T-cell (primary cell): Measurements from ENCODE around the gene BPHL. TPM values are rescaled to one million over a fixed set of nuclear protein-coding genes. Genes with fewer than 3 reads are reported as not detected.

ENCODE experiments used
- ATAC-seq, 4 experiments: fragments of 200-7000 bp in 3 of 4; fragments of 150-1000 bp in 1 of 4; cut with Tn5 transposase; replicated peaks in 1 of 4; 1 replicate in 3 of 4; 2 replicates in 1 of 4; pipeline ENCODE4 v1.10.0; 2021; ENCODE audit warnings: moderate library complexity in 3 of 4, mild to moderate bottlenecking in 2 of 4, moderate number of reproducible peaks in 1 of 4
- CTCF ChIA-PET, 2 donors: fragments of 300-600 bp; sonication (Branson Sonifier 250); formaldehyde crosslinking; loops; one replicate each; lab custom pipeline; 2022; ENCODE audit warnings: antibody characterized with exemption in 2 of 2; lab: Charles Lee
- POLR2A ChIA-PET, 2 donors: fragments of 300-600 bp; sonication (Branson Sonifier 250); formaldehyde crosslinking; loops; one replicate each; lab custom pipeline; 2022; ENCODE audit warnings: antibody characterized with exemption in 2 of 2; lab: Charles Lee
- DNase-seq, 35 experiments: peaks; one replicate each; pipeline versions ENCODE4 v3.0.0 to v3.0.0-alpha.2; 2013 to 2023
- H3K27ac ChIP-seq: one replicate; pipeline ENCODE4 v1.5.1; 2013; ENCODE audit warnings: low read length
- H3K27me3 ChIP-seq, 2 experiments: replicated peaks in 1 of 2; 1 replicate in 1 of 2; 2 replicates in 1 of 2; pipeline versions ENCODE4 v1.6.1 to v1.7.0; 2013; ENCODE audit warnings: low read length in 1 of 2, mixed read lengths in 1 of 2; ENCODE audit not compliant: control insufficient read depth in 2 of 2, insufficient read depth in 2 of 2; ENCODE audit errors: extremely low read depth in 1 of 2
- H3K36me3 ChIP-seq, 2 donors: 1 replicate in 1 of 2; 2 replicates in 1 of 2; pipeline versions ENCODE4 v1.6.1 to v1.7.0; 2013; ENCODE audit warnings: low read length in 1 of 2; ENCODE audit not compliant: control insufficient read depth in 2 of 2, insufficient read depth in 1 of 2; ENCODE audit errors: extremely low read depth in 1 of 2
- H3K4me1 ChIP-seq, 2 experiments: 1 replicate in 1 of 2; 2 replicates in 1 of 2; pipeline versions ENCODE4 v1.6.1 to v1.7.0; 2013; ENCODE audit warnings: low read length in 2 of 2, mixed read lengths in 1 of 2; ENCODE audit not compliant: insufficient read depth in 2 of 2, control insufficient read depth in 1 of 2; ENCODE audit errors: extremely low read depth in 1 of 2
- H3K4me3 ChIP-seq, 2 donors: 1 replicate in 1 of 2; 2 replicates in 1 of 2; pipeline versions ENCODE4 v1.5.1 to v1.7.0; 2013; ENCODE audit warnings: mild to moderate bottlenecking in 2 of 2, low read length in 1 of 2, moderate library complexity in 1 of 2; ENCODE audit not compliant: control insufficient read depth in 1 of 2; ENCODE audit errors: extremely low read depth in 1 of 2
- H3K9me3 ChIP-seq: 2 replicates; pipeline ENCODE4 v1.7.0; 2013
- H3K27ac Mint-ChIP-seq, 2 donors: one replicate each; pipeline ENCODE4 v1.8.0; 2020 to 2021; ENCODE audit warnings: mild to moderate bottlenecking in 2 of 2, mixed read lengths in 2 of 2
- H3K27me3 Mint-ChIP-seq, 2 donors: one replicate each; pipeline ENCODE4 v1.8.0; 2021 to 2022; ENCODE audit warnings: mixed read lengths in 2 of 2
- H3K36me3 Mint-ChIP-seq: one replicate; pipeline ENCODE4 v1.8.0; 2021; ENCODE audit warnings: mixed read lengths
- H3K4me1 Mint-ChIP-seq, 3 donors: one replicate each; pipeline ENCODE4 v1.8.0; 2020 to 2022; ENCODE audit warnings: mixed read lengths in 3 of 3, mild to moderate bottlenecking in 1 of 3
- H3K4me3 Mint-ChIP-seq, 3 donors: one replicate each; pipeline ENCODE4 v1.8.0; 2020 to 2022; ENCODE audit warnings: mild to moderate bottlenecking in 3 of 3, mixed read lengths in 3 of 3, moderate library complexity in 3 of 3
- H3K9me3 Mint-ChIP-seq, 3 donors: one replicate each; pipeline ENCODE4 v1.8.0; 2020 to 2022; ENCODE audit warnings: mixed read lengths in 3 of 3
- WGBS: methylation state at CpG from one replicate; pipeline ENCODE4 v1.1.5; 2013; ENCODE audit warnings: missing lambda C conversion rate; ENCODE audit not compliant: insufficient coverage; 5-methylcytosine and 5-hydroxymethylcytosine counted together
- total RNA-seq, 35 experiments: library from RNA in 6 of 35; stranded (reverse) in 6 of 35; fragments of 120-200 nt in 1 of 35; gene quantifications; one replicate each; pipeline versions ENCODE4 v1.2.1 to v1.2.4 and lab custom pipeline; 2013 to 2026

Gene BPHL
- total RNA-seq, 5 donors from 2014 or later (not counting 1 experiment from before 2014, with no cell fraction given) = 7.1 to 12.4 (median 11.0) TPM

GRCh38 chr6:3201388-3201787 is 82.9 kb downstream of the BPHL start:
- ChIA-PET CTCF (no interaction called here), POLR2A (interaction anchor here in 1 of 2 donors (0.6 kb wide), 1 partner anchor 665 kb away, joined by 3 read pairs; no protein-coding TSS in a partner anchor)
- Mint-ChIP-seq H3K4me3 (no peak overlapping the region), H3K27me3 (peaks cover 10 to 15% of the 10 kb centered on the region in 2 donors), H3K9me3 (peaks cover 4 to 5% (median 4%) of the 10 kb centered on the region in 3 donors), H3K4me1 (peaks cover 0 to 6% (median 0%) of the 10 kb centered on the region in 3 donors), H3K27ac (no peak overlapping the region), H3K36me3 (peaks cover 3% of the 10 kb centered on the region)
- no peaks in the 10 kb centered on the region for H3K4me1 ChIP-seq
- no peaks in the 10 kb centered on the region for H3K9me3 ChIP-seq
- no peak overlapping the region for H3K27ac ChIP-seq
- H3K4me3 ChIP-seq = no peak overlapping the region
- no peak for ATAC-seq
- WGBS = no CpG with 5 or more reads among the region's 2 CpGs
- H3K36me3 ChIP-seq = no peaks in the 10 kb centered on the region
- peaks cover 0 to 2% of the 10 kb centered on the region in 2 experiments for H3K27me3 ChIP-seq
- no peak for DNase-seq

Other genes with a start within 250 kb of the BPHL start
- gene SERPINB9, start 215.4 kb upstream of the BPHL start, total RNA-seq = 10 to 100 TPM; 43.2 to 57.2 (median 47.1) TPM
- 10 to 100 TPM; 30.0 to 49.0 (median 38.0) TPM for gene SERPINB6, start 147.1 kb upstream of the BPHL start, total RNA-seq
- 10 to 100 TPM in 4 of 5 donors, 1 to 10 TPM in 1; 9.1 to 54.6 (median 33.0) TPM for gene NQO2, start 118.8 kb upstream of the BPHL start, total RNA-seq
- 10 to 100 TPM; 22.5 to 33.8 (median 31.7) TPM for gene RIPK1, start 50.2 kb upstream of the BPHL start, total RNA-seq
- 10 to 100 TPM in 2 of 5 donors, 1 to 10 TPM in 3; 4.5 to 34.7 (median 9.6) TPM for gene TUBB2A, start 38.8 kb downstream of the BPHL start, total RNA-seq
- 1 to 10 TPM in 2 of 5 donors, under 1 TPM in 2, not detected in 1; 0.46 to 1.2 (median 0.87) TPM for gene TUBB2B, start 108.9 kb downstream of the BPHL start, total RNA-seq
- gene PSMG4, start 140.2 kb downstream of the BPHL start, total RNA-seq = 10 to 100 TPM; 18.8 to 42.6 (median 33.6) TPM